ENCODE data around the gene ZNF493.

The ZNF493 gene

DNA sequence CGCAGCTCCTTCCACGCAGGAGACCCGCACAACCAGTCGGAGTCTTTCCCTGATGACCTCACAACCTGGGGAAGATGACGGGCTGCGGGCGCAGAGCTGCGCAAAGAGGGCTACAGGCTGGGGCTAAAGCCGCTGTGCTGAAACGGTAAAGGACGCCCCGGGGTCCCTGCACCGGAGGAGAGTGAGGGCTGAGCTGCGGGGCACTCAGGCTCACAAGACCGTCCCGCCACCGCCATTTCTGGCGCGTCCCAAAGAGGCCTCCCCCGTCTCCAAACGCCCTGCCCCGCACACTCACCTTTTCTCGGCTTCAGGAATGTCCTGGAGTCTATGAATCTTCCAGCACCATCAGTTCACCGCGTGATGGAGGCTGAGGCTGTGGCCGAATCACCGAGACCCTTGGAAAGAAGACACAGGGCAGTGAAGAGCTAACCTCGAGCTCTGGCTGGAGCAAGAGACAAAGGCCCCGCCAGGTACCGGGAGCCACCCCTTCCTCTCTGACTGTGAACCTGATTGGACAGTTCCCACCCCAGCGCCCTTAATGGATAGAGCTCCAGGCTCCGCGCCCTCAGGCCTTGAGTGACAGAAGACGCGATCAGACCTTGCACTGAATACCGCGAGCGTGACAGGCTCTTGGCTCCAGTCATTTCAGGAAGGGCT lies 66.6 kb downstream of the ZNF493 start:
- DNase-seq, result no peak

DNA sequence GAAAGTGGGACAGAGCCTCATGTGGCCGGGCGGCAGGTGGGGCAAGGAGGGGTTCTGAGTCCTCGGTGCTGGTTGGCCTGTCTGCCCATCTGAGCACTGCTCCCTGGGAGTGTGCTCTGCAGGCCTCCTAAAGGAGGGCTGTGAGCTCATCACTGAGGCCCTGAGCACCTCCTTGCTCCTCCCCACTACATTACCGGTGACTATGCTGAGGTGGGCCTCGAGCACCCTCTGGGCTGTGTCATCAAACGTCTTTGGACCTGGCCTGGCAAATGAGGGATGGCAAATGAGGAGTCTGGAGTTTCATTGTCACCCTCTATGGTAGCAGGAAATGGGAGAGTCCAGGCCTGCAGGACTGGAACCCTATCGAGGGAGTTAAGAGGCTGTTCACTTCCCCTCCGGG lies 69.7 kb downstream of the ZNF493 start:
- no peak for DNase-seq

GRCh38 chr19:21468791-21469190 lies 71.9 kb downstream of the ZNF493 start:
- DNase-seq, result no peak

- no peak for DNase-seq
These were observed 75.6 kb downstream of the ZNF493 start for GRCh38 chr19:21472507-21472906.

DNA sequence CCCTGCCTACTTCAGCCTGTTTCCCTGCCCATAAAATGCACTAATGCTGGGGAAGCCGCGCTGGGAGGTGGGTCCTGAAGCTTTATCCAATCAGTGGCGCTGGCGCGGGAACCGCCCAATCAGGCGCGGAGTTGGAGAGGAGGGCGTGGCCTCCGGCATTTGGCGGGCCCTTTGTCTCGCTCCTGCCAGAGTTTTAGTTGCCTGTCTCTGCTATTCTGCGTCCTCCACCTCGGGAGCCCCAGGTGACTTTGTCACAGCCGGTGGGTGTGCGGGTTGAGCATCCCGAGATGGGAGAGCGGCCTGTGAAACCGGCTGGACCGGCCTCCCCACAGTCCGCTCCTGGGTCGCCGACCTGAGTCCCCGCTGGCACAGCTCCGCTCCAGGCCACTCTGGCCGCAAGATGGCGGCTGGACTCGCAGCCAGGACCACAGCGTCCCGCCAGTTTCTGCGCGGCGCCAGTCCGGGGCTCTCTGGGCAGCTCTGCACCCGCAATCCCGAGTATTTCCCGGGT lies 77.8 kb downstream of the ZNF493 start:
- no peak for DNase-seq
